ENCODE measurements around the gene TPSG1. TPM values are rescaled to one million over a fixed set of nuclear protein-coding genes. Genes with fewer than 3 reads are reported as not detected.
"Not testable (repeated sequence)": the region's sequence is repeated elsewhere in the genome, so short reads cannot be mapped to it uniquely, and the experiment has no call there.

Gene TPSG1
- 1 to 10 TPM in 1 of 4 donors, not detected in 3; 1.6 TPM for total RNA-seq

DNA sequence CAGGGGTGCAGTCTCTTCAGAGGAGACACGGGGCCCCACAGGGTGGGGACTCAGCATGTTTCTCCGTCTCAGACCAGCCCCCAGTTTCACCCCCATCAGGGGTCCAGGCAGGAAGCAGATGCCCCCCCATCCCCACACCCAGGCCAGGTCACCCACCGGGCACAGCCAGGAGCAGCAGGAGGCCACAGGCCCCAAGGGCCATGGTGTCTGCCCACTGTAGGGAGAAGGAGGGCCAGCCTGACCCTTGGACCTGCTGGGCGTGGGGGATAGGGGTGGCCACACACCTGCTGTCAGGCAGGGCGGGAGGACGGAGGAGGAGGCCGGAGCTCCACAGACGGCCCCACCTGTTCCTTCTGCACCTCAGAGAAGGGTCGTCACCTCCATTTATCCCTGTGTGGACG is at the start of gene TPSG1:
TPSG1 (minus strand) TSS at position 218 of the 401 bp plus-strand sequence; CDS start at position 202, 16 bp downstream.
- Histone ChIP-seq H3K4me1 (no peaks in the 10 kb centered on the region), H3K4me3 (no peak within 1 kb of the TSS), H3K27ac (no peak within 1 kb of the TSS), H3K36me3 (no peaks in the 10 kb centered on the region), H3K27me3 (peaks cover 29% of the 10 kb centered on the region), H3K9me3 (no peaks in the 10 kb centered on the region)
- no CpG with 5 or more reads among the region's 10 CpGs for WGBS
- no peak for TF ChIP-seq CTCF (IDR thresholded peaks at IDR 0.05)
- TF ChIP-seq EP300 (IDR thresholded peaks at IDR 0.05) = no peak
- TF ChIP-seq POLR2A (IDR thresholded peaks at IDR 0.05) = no peak
- no peak for TF ChIP-seq POLR2AphosphoS5 (IDR thresholded peaks at IDR 0.05)
- DNase-seq (ENCODE audit: low spot score in 2 of 2) = no peak

DNA sequence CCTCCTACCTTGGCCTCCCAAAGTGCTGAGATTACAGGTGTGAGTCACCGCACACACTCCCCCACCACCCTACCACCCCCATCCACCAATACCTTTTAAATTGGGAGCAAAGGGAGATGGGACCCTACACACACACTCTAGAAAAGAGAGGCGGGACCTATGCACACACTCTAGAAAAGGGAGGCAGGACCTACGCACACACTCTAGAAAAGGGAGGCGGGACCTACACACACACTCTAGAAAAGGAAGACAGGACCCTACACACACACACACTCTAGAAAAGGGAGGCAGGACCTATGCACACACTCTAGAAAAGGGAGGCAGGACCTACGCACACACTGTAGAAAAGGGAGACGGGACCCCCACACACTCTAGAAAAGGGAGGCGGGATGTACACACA is 49.7 kb upstream of the TPSG1 start:
- TF ChIP-seq POLR2AphosphoS5 (IDR thresholded peaks at IDR 0.05) = no peak
- no peak for TF ChIP-seq POLR2A (IDR thresholded peaks at IDR 0.05)
- TF ChIP-seq EP300 (IDR thresholded peaks at IDR 0.05) = no peak
- no peak for TF ChIP-seq CTCF (IDR thresholded peaks at IDR 0.05)
- Histone ChIP-seq H3K27me3 (peaks cover 67% of the 10 kb centered on the region), H3K27ac (no peak overlapping the region), H3K9me3 (no peaks in the 10 kb centered on the region), H3K4me1 (no peaks in the 10 kb centered on the region), H3K36me3 (no peaks in the 10 kb centered on the region), H3K4me3 (no peak overlapping the region)
- 96% methylated on average over 7 of the region's 7 CpGs for WGBS
- DNase-seq (ENCODE audit: low spot score in 2 of 2) = no peak

- H3K27me3 ChIP-seq = peaks cover 61% of the 10 kb centered on the region
- 70% methylated on average over 14 of the region's 15 CpGs for WGBS
- H3K27ac ChIP-seq = no peak overlapping the region
- peak in 1 of 2 donors; percentile 52 for DNase-seq (ENCODE audit: low spot score in 2 of 2)
- no peaks in the 10 kb centered on the region for H3K9me3 ChIP-seq
- no peaks in the 10 kb centered on the region for H3K4me1 ChIP-seq
- H3K4me3 ChIP-seq = no peak overlapping the region
- TF ChIP-seq CTCF (IDR thresholded peaks at IDR 0.05) (no peak), POLR2AphosphoS5 (IDR thresholded peaks at IDR 0.05) (no peak), POLR2A (IDR thresholded peaks at IDR 0.05) (no peak), EP300 (IDR thresholded peaks at IDR 0.05) (no peak)
- H3K36me3 ChIP-seq = no peaks in the 10 kb centered on the region
Measured at GRCh38 chr16:1273816-1274215, 48.7 kb upstream of the TPSG1 start.

DNA sequence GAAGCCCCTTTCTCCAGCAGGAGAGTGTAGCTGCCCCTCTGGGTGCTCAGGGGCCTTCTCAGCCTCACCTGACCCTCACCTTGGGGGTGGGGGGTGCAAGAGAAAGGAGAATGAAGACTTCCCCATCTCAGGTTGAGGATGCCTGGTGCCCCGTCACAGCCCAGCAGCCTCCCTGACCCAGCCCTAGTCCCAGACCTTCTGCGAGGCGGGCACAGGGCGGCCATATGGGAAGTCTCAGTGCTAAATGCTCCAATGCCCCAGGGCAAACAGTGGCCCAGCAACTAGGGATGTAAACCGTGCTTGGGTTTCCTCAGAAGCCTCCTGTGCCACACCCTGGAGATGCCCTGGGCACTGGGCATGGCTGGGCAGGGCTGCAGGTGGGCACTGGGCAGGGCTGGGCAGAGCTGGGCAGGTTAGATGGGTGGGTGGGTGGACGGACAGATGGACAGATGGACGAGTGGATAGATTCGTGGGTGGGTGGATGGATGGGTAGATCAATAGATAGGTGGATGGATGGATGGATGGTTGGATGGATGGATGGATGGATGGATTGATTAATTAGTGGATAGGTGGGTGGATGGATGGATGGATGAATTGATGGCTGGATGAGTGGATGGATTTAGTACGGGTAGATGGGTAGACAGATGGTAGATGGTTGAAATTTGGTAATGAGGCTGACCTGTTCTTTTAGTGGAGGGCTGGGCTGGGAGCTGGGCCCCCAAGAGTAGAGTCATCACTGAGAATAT is 47.6 kb upstream of the TPSG1 start:
- H3K27ac ChIP-seq = no peak overlapping the region
- H3K27me3 ChIP-seq = peaks cover 49% of the 10 kb centered on the region
- DNase-seq (ENCODE audit: low spot score in 2 of 2) = peak in 1 of 2 donors; percentile 51
- 55% methylated on average over 6 of the region's 9 CpGs for WGBS
- no peak overlapping the region for H3K4me3 ChIP-seq
- H3K4me1 ChIP-seq = no peaks in the 10 kb centered on the region
- H3K36me3 ChIP-seq = no peaks in the 10 kb centered on the region
- H3K9me3 ChIP-seq = no peaks in the 10 kb centered on the region
- TF ChIP-seq POLR2A (IDR thresholded peaks at IDR 0.05) = no peak

- not testable (repeated sequence) for H3K4me3 ChIP-seq, H3K27ac ChIP-seq, H3K4me1 ChIP-seq, H3K9me3 ChIP-seq, H3K36me3 ChIP-seq
- peak in 1 of 2 donors; percentile 67 for DNase-seq (ENCODE audit: low spot score in 2 of 2)
- 28% methylated on average over 12 of the region's 19 CpGs for WGBS
- peaks cover 45% of the 10 kb centered on the region for H3K27me3 ChIP-seq
Measured at GRCh38 chr16:1271724-1272413, 46.8 kb upstream of the TPSG1 start.

GRCh38 chr16:1271380-1271723 is 46.3 kb upstream of the TPSG1 start:
- Histone ChIP-seq H3K27me3 (peaks cover 44% of the 10 kb centered on the region), H3K27ac (no peak overlapping the region)
- 73% methylated on average over 7 of the region's 12 CpGs for WGBS

DNA sequence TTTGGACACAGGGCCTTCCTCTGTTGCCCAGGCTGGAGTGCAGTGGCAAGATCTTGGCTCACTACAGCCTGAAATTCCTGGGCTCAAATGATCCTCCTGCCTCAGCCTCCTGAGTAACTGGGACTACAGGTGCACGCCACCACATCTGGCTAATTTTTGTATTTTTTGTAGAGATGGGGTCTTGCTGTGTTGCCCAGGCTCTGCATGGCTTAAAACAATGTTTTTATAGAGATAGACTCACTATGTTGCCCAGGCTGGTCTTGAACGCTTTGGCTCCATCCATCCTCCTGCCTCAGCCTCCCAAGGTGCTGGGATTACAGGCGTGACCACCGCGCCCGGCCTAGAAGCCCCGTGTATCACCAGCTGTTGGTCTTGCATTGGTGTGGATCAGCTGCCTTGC is 44.4 kb upstream of the TPSG1 start:
- H3K36me3 ChIP-seq, H3K4me3 ChIP-seq, H3K27ac ChIP-seq, H3K4me1 ChIP-seq, H3K9me3 ChIP-seq: not testable (repeated sequence)
- 98% methylated on average over 7 of the region's 7 CpGs for WGBS
- peak in 1 of 2 donors; percentile 37 for DNase-seq (ENCODE audit: low spot score in 2 of 2)
- peaks cover 33% of the 10 kb centered on the region for H3K27me3 ChIP-seq

More at GRCh38 chr16:1271380-1271723, 46.3 kb upstream of the TPSG1 start:
- H3K9me3 ChIP-seq = no peaks in the 10 kb centered on the region
- no peak overlapping the region for H3K4me3 ChIP-seq
- H3K4me1 ChIP-seq = no peaks in the 10 kb centered on the region
- peak in 1 of 2 donors; percentile 63 for DNase-seq (ENCODE audit: low spot score in 2 of 2)
- no peak for TF ChIP-seq EP300 (IDR thresholded peaks at IDR 0.05)
- TF ChIP-seq POLR2AphosphoS5 (IDR thresholded peaks at IDR 0.05) = no peak
- no peak for TF ChIP-seq CTCF (IDR thresholded peaks at IDR 0.05)
- no peak for TF ChIP-seq POLR2A (IDR thresholded peaks at IDR 0.05)
- no peaks in the 10 kb centered on the region for H3K36me3 ChIP-seq
